Mucosa of descending colon (tissue), 3 donors: ENCODE measurements around the gene TMEM208. TPM values are rescaled to one million over a fixed set of nuclear protein-coding genes. Genes with fewer than 3 reads are reported as not detected.
A peak's percentile ranks its signal among the peaks of the same experiment; 100 is the strongest.

Source experiments
- ATAC-seq: fragments of 200-7000 bp; cut with Tn5 transposase; one replicate; pipeline ENCODE4 v1.9.1; 2020; ENCODE audit warnings: mild to moderate bottlenecking, moderate library complexity
- DNase-seq, 3 donors: peaks; one replicate each; pipeline ENCODE4 v3.0.0-alpha.2; 2020
- H3K36me3 ChIP-seq: fragments of 200-600 bp; one replicate; pipeline ENCODE4 v1.8.0; 2021; ENCODE audit warnings: low read depth, mild to moderate bottlenecking
- H3K4me1 ChIP-seq: fragments of 200-600 bp; one replicate; pipeline ENCODE4 v1.8.0; 2021; ENCODE audit warnings: low read depth, mild to moderate bottlenecking
- H3K4me3 ChIP-seq: fragments of 200-600 bp; one replicate; pipeline ENCODE4 v1.8.0; 2021; ENCODE audit warnings: mild to moderate bottlenecking
- H3K9me3 ChIP-seq: fragments of 200-600 bp; one replicate; pipeline ENCODE4 v1.8.0; 2021; ENCODE audit warnings: mild to moderate bottlenecking
- CTCF ChIP-seq: fragments of 200-600 bp; IDR thresholded peaks from one replicate; pipeline ENCODE4 v1.8.0; 2022; ENCODE audit warnings: antibody characterized with exemption, mild to moderate bottlenecking
- intact Hi-C, 2 donors: fragments of 100-400 bp; cut with DNase I in 1 of 2; cut with micrococcal nuclease in 1 of 2; formaldehyde crosslinking; loops; one replicate each; pipeline versions ENCODE4 v1.11.0 to v1.11.1; 2022; cut with DNase I, micrococcal nuclease
- total RNA-seq, 3 donors: library from RNA; stranded (reverse); fragmentation: NEBNext Ultra II Directional in 2 of 3; extraction: Animal tissue kit (Norgen Biotek cat#: 25700) in 2 of 3; gene quantifications; one replicate each; pipeline versions ENCODE4 v1.2.1 to v1.2.4, GENCODE V29; 2021 to 2023
- donor health status: DM: no; HTN: no; CAD: no; lungs with moderate emphysema.
- donor health status: DM: no; HTN: no; CAD: no.
- donor health status: DM: no; HTN: yes; CAD: no.

Gene TMEM208
- total RNA-seq, 3 donors from 2014 or later, result 30.8 to 39.6 (median 36.1) TPM

GRCh38 chr16:67246756-67247191 lies 19.8 kb downstream of the TMEM208 start:
- intact Hi-C loops, result loop anchor here in 1 of 2 donors (5.0 kb wide), 1 partner anchor 231 kb away; no protein-coding TSS in a partner anchor
- peaks cover 55% of the 10 kb centered on the region for H3K4me1 ChIP-seq

GRCh38 chr16:67247192-67248072 lies 20.5 kb downstream of the TMEM208 start, which contains the start of gene FHOD1:
TSS of gene FHOD1 (minus strand) at chr16:67247481. CDS start at chr16:67247410, 71 bp downstream.
- H3K9me3 ChIP-seq, result no peaks in the 10 kb centered on the region
- ATAC-seq, result peak; percentile 84
- peaks cover 49% of the 10 kb centered on the region for H3K4me1 ChIP-seq
- DNase-seq, result peak; percentile 99 to 100 (median 99)
- intact Hi-C loops, result loop anchor here in 1 of 2 donors (5.0 kb wide), 1 partner anchor 230 kb away; no protein-coding TSS in a partner anchor
- H3K36me3 ChIP-seq, result no peaks in the 10 kb centered on the region
- H3K4me3 ChIP-seq, result peak within 1 kb of the TSS; percentile 72
- TF ChIP-seq CTCF, result peak; percentile 15

More at GRCh38 chr16:67246756-67247191, 19.8 kb downstream of the TMEM208 start:
- Histone ChIP-seq H3K36me3 (no peaks in the 10 kb centered on the region), H3K4me3 (peak overlapping the region; percentile 72), H3K9me3 (no peaks in the 10 kb centered on the region)
- TF ChIP-seq CTCF, result no peak
- DNase-seq, result peak; percentile 95 to 96 (median 95)
- peak; percentile 82 for ATAC-seq

- no peak for ATAC-seq
- intact Hi-C loops, result loop anchor here in 1 of 2 donors (5.0 kb wide), 1 partner anchor 229 kb away; no protein-coding TSS in a partner anchor
- no peak for DNase-seq
- TF ChIP-seq CTCF, result no peak
- peaks cover 45% of the 10 kb centered on the region for H3K4me1 ChIP-seq
- H3K9me3 ChIP-seq, result no peaks in the 10 kb centered on the region
- H3K36me3 ChIP-seq, result no peaks in the 10 kb centered on the region
- H3K4me3 ChIP-seq, result no peak overlapping the region
Measured at GRCh38 chr16:67248073-67248400, 21.1 kb downstream of the TMEM208 start.

- TF ChIP-seq CTCF, result no peak
- peaks cover 43% of the 10 kb centered on the region for H3K4me1 ChIP-seq
- intact Hi-C loops, result loop anchor here in 1 of 2 donors (5.0 kb wide), 1 partner anchor 229 kb away; no protein-coding TSS in a partner anchor
Measured at GRCh38 chr16:67248401-67249177, 21.7 kb downstream of the TMEM208 start, which contains the start of gene SLC9A5. TSS of gene SLC9A5 (plus strand) at chr16:67248979. CDS start at chr16:67249015, 36 bp downstream.

More at GRCh38 chr16:67248401-67249177, 21.7 kb downstream of the TMEM208 start, which contains the start of gene SLC9A5:
- no peaks in the 10 kb centered on the region for H3K36me3 ChIP-seq
- DNase-seq (peak in 2 of 3 donors; percentile 56 to 75), ATAC-seq (no peak)
- no peaks in the 10 kb centered on the region for H3K9me3 ChIP-seq
- H3K4me3 ChIP-seq, result no peak within 1 kb of the TSS
